Measurements from ENCODE around the gene BBS9.

DNA sequence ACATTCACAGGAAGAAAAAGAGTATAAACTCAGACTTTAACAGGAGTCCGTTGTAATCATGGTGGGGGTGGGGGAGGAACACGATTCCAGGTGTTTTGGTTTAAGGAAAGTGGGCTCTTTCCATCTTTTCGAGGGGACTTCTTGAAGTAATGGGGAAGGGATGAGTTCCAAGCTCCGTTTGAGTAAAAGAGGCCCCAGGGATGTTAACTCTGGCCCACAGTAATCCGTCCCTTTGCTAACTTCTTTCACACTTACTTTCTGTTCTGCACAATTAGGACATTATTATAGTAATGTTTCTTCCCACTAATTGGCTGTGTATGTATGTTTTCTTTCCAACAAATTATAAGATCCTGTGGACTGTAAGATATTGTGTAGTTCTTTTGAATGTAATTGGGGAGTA, 374.4 kb downstream of the BBS9 start:
- TF ChIP-seq, protein P1, sequence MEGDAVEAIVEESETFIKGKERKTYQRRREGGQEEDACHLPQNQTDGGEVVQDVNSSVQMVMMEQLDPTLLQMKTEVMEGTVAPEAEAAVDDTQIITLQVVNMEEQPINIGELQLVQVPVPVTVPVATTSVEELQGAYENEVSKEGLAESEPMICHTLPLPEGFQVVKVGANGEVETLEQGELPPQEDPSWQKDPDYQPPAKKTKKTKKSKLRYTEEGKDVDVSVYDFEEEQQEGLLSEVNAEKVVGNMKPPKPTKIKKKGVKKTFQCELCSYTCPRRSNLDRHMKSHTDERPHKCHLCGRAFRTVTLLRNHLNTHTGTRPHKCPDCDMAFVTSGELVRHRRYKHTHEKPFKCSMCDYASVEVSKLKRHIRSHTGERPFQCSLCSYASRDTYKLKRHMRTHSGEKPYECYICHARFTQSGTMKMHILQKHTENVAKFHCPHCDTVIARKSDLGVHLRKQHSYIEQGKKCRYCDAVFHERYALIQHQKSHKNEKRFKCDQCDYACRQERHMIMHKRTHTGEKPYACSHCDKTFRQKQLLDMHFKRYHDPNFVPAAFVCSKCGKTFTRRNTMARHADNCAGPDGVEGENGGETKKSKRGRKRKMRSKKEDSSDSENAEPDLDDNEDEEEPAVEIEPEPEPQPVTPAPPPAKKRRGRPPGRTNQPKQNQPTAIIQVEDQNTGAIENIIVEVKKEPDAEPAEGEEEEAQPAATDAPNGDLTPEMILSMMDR (conservative IDR thresholded peaks at IDR 0.05; ENCODE audit: low read depth, low read length): no peak
- no peak for TF ChIP-seq EZH2 (IDR thresholded peaks at IDR 0.05; ENCODE audit: low read length, unreplicated experiment)
